HL-60 (cell line): ENCODE results near the gene SIAH3.

ENCODE experiments used
- DNase-seq, 2 experiments: peaks; one replicate each; pipeline ENCODE4 v3.0.0-alpha.2; 2010 to 2020; ENCODE audit warnings: low read depth in 1 of 2, low spot score in 1 of 2
- H3K27ac ChIP-seq: fragments of 250-450 bp; sonication (Bioruptor Pico); replicated peaks from 2 replicates; pipeline ENCODE4 v1.5.1; 2020; ENCODE audit warnings: mild to moderate bottlenecking, moderate library complexity
- H3K27me3 ChIP-seq: fragments of 250-450 bp; sonication (Bioruptor Pico); 2 replicates; pipeline ENCODE4 v1.5.1; 2021; ENCODE audit warnings: mild to moderate bottlenecking, moderate library complexity; ENCODE audit not compliant: insufficient read depth, poor library complexity, severe bottlenecking
- H3K4me3 ChIP-seq: replicated peaks from 2 replicates; pipeline ENCODE4 v1.5.1; 2011; ENCODE audit warnings: mild to moderate bottlenecking, control low read depth, low read length; ENCODE audit not compliant: insufficient read depth
- GABPA ChIP-seq: IDR thresholded peaks from 2 replicates; pipeline ENCODE4 v1.6.1; 2012; ENCODE audit warnings: low read depth
- POLR2AphosphoS5 ChIP-seq: IDR thresholded peaks from 2 replicates; pipeline ENCODE4 v1.6.1; 2012; ENCODE audit warnings: low read depth
- SPI1 ChIP-seq: IDR thresholded peaks from 2 replicates; pipeline ENCODE4 v1.6.1; 2012; ENCODE audit warnings: low read depth, mild to moderate bottlenecking, borderline replicate concordance
- TF ChIP-seq, protein P1 (sequence below): IDR thresholded peaks from one replicate; pipeline ENCODE4 v1.5.1; 2011; ENCODE audit warnings: low read length, control low read depth, inconsistent platforms; ENCODE audit not compliant: insufficient read depth
- TF ChIP-seq, protein P2 (sequence below): IDR thresholded peaks from 2 replicates; pipeline ENCODE4 v1.6.1; 2012; ENCODE audit warnings: low read depth; ENCODE audit not compliant: insufficient replicate concordance

Gene SIAH3

DNA sequence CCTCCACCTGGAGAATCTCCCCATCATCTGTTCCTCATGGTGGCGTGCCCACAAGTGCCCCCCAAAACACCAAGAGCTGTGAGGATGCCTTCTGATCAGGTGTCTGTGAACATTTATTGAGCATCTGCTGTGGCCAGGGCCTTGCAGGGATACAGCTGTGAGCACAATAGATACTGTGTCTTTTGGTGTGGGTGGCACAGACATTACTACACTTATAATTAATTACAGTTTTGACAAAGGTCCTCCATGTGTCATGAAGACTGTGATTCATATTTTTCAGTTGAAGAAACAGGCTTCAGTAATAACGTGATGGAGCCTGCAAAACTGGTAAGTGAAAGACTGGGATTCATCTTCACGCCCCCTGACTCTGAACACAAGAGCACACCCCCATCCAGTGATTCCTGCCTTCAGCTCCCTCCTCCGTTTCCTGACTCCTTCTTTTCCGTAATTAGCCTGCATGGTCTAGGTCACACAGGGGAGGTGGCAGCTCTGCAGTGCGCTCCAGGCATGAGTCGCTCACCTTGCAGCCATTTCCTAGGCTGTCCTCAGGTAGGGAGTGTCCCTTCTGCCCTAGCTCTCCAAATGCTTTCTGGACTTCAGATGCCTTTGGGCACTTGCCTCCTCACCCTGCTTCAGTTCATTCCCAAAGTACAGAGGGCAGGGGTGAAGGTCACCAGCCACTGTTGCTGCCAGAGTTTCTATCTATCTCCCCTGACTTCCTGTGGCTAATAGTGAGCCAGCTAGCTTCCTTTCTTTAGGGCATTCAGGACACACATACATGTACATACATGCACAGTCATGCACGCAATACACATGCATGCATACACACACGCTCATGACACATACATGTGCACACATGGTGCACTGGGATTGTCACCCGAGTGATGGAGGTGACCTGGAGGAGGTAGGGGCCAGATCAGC is 66.5 kb downstream of the SIAH3 start:
- Histone ChIP-seq H3K4me3 (no peak overlapping the region), H3K27ac (no peak overlapping the region), H3K27me3 (no peaks in the 10 kb centered on the region)
- TF ChIP-seq SPI1 = no peak
- no peak for TF ChIP-seq POLR2AphosphoS5
- DNase-seq = no peak

DNA sequence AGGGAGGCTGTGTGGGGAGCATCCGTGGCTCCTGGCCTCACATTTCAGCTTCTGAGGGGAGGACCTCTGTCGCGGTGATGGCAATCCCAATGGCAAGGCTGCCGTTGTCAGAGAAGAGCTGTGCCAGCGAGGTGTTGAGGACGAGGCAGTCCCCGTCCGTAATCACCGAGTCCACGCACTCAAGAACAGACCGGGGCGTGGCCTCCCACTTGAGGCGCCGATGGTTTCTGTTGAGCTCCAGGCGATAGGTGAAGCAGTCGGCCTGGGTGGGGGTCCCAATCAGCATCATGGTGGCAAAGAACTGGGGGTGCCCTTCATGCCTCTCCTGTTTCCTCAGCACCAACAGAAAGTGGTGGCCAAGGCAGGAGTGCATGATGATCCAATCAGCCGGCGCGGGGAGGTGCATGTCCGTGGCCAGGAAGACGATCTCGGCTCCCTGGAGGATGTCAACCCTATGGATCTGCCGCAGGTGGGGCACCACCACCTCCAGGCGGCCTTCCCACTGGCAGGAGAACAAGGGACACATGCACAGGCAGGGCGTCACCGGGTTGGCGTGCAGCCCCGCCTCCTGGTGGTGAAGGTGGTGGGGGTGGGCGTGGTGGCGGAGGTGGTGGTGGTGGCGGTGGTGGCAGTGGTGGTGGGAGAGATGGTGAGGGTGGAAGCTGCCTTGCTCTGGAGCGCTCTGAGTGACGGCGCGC is 68.1 kb downstream of the SIAH3 start:
- no peak for DNase-seq
- TF ChIP-seq POLR2AphosphoS5 = no peak
- no peak for TF ChIP-seq GABPA
- Histone ChIP-seq H3K4me3 (no peak overlapping the region), H3K27me3 (no peaks in the 10 kb centered on the region), H3K27ac (no peak overlapping the region)

DNA sequence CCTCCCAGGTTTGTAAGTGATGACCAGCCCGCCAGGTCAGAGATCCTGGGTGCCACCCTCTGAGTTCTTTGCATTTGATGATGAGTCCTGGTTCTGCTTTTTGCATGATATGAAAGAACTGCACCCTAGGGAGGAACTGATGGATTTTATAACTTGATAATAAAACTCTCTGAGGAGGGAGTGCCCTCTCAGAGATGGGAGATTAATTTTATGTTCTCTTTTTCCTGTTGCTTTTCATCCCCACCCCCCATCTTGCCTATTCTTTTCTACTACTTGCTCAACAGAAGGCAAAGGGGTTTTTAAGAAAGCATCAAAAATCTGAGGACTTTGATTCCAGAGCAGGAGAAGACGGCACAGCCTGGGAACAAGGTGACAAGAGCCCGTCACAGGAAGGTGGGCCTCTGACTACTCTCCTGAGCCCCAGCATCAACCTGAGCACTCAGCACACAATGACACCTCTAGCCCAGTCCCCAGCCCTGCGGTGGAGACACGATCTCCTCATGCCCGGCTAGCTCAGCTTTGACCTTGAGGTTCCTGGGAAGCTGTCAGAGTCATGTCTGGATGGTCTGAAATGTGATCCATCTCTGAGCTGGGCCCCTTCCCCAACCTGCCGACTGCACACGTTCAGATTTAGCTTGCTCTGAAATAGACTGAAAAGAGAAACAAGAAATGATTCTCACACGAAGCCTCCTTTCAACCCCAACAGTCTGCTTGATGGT is 69.1 kb downstream of the SIAH3 start:
- H3K27me3 ChIP-seq = no peaks in the 10 kb centered on the region
- TF ChIP-seq SPI1 = peak; percentile 15; the same call in 1 of the 2 replicates
- TF ChIP-seq, protein P1, sequence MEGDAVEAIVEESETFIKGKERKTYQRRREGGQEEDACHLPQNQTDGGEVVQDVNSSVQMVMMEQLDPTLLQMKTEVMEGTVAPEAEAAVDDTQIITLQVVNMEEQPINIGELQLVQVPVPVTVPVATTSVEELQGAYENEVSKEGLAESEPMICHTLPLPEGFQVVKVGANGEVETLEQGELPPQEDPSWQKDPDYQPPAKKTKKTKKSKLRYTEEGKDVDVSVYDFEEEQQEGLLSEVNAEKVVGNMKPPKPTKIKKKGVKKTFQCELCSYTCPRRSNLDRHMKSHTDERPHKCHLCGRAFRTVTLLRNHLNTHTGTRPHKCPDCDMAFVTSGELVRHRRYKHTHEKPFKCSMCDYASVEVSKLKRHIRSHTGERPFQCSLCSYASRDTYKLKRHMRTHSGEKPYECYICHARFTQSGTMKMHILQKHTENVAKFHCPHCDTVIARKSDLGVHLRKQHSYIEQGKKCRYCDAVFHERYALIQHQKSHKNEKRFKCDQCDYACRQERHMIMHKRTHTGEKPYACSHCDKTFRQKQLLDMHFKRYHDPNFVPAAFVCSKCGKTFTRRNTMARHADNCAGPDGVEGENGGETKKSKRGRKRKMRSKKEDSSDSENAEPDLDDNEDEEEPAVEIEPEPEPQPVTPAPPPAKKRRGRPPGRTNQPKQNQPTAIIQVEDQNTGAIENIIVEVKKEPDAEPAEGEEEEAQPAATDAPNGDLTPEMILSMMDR = no peak
- TF ChIP-seq GABPA = no peak
- DNase-seq = no peak
- no peak overlapping the region for H3K4me3 ChIP-seq
- H3K27ac ChIP-seq = no peak overlapping the region

DNA sequence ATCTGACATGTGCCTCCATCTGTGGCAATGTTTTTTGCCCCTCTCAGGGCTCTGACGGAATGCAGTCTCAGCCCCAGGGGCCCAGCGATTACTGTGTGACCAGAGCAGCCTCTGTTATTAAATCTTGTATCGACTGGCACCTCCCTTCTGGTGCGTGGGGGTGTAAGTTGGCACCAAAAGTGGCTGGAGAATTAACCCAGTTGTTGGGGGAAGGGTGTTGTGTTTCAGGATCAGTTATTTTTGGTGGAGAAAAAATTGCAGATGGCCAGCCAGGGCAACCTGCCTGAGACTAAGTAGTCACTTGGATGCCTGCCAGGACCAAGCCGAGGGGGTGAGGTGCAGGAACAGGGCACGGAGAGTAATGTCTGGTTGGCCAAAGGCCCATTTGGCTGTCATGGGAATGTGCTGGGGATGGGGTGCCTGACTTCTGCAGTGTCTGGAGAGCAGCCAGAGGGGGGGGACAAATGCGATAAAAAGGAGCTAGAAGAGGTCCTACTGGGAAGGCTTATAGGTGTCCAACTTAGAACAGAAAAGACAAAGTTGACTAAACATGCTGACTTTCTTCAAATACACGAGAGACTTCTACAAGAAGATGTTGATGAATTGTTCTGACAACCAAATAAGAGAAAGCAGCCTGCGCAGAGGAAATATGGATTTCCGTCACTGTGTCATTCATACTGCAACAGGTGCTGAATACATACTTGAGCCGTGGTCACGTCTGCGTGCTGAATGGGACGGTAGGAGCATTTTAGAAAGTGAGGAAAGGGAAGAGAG is 69.8 kb downstream of the SIAH3 start:
- no peak overlapping the region for H3K27ac ChIP-seq
- TF ChIP-seq GABPA = no peak
- DNase-seq = peak in 1 of 2 experiments; percentile 15
- H3K27me3 ChIP-seq = no peaks in the 10 kb centered on the region
- no peak overlapping the region for H3K4me3 ChIP-seq

DNA sequence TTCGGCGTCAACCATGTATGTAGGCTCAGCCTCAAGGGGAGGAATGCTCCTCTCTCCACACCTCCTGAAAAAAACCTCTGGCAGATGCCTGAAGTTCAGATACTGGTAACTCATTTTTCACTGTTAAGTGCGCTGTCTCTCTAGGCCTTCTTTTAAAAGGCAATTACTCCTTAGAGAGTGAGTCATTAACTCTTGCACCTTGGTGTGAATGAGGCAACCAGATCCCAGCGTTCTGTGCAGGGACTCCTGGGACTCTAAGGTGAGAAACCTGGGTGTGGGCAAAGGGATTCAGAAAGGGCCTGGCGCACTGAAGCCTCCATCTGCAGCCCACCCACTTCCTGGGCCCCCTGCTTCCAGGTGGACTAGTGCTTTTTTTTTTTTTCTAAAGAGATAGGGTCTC is 71.7 kb downstream of the SIAH3 start:
- Histone ChIP-seq H3K27me3 (no peaks in the 10 kb centered on the region), H3K27ac (no peak overlapping the region), H3K4me3 (no peak overlapping the region)
- no peak for DNase-seq
- TF ChIP-seq, protein P2, sequence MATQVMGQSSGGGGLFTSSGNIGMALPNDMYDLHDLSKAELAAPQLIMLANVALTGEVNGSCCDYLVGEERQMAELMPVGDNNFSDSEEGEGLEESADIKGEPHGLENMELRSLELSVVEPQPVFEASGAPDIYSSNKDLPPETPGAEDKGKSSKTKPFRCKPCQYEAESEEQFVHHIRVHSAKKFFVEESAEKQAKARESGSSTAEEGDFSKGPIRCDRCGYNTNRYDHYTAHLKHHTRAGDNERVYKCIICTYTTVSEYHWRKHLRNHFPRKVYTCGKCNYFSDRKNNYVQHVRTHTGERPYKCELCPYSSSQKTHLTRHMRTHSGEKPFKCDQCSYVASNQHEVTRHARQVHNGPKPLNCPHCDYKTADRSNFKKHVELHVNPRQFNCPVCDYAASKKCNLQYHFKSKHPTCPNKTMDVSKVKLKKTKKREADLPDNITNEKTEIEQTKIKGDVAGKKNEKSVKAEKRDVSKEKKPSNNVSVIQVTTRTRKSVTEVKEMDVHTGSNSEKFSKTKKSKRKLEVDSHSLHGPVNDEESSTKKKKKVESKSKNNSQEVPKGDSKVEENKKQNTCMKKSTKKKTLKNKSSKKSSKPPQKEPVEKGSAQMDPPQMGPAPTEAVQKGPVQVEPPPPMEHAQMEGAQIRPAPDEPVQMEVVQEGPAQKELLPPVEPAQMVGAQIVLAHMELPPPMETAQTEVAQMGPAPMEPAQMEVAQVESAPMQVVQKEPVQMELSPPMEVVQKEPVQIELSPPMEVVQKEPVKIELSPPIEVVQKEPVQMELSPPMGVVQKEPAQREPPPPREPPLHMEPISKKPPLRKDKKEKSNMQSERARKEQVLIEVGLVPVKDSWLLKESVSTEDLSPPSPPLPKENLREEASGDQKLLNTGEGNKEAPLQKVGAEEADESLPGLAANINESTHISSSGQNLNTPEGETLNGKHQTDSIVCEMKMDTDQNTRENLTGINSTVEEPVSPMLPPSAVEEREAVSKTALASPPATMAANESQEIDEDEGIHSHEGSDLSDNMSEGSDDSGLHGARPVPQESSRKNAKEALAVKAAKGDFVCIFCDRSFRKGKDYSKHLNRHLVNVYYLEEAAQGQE = no peak
- no peak for TF ChIP-seq SPI1
- TF ChIP-seq POLR2AphosphoS5 = no peak
- TF ChIP-seq, protein P1 = no peak
- TF ChIP-seq GABPA = no peak
